GM19372 (cell line): ENCODE results near the gene FDPS.
"Not testable (repeated sequence)": the region's sequence is repeated elsewhere in the genome, so short reads cannot be mapped to it uniquely, and the experiment has no call there.

Source experiments
- ATAC-seq: cut with Tn5 transposase; IDR thresholded peaks from one replicate; pipeline ENCODE4 v1.9.1; 2021; ENCODE audit warnings: mild to moderate bottlenecking, low read depth, moderate library complexity; ENCODE audit not compliant: unreplicated experiment

The FDPS gene

GRCh38 chr1:155285063-155285462 lies 23.6 kb upstream of the FDPS start:
- ATAC-seq, result no peak

GRCh38 chr1:155285631-155286044 lies 23.0 kb upstream of the FDPS start:
- no peak for ATAC-seq

GRCh38 chr1:155286544-155286943 lies 22.1 kb upstream of the FDPS start:
- no peak for ATAC-seq

GRCh38 chr1:155287987-155288543 lies 20.6 kb upstream of the FDPS start:
- no peak for ATAC-seq

- ATAC-seq, result not testable (repeated sequence)
These were observed 17.7 kb upstream of the FDPS start for GRCh38 chr1:155291006-155291405.

GRCh38 chr1:155293086-155293749 lies 15.4 kb upstream of the FDPS start:
- no peak for ATAC-seq

- no peak for ATAC-seq
These were observed 14.0 kb upstream of the FDPS start for GRCh38 chr1:155294520-155295182.

- no peak for ATAC-seq
These were observed 13.3 kb upstream of the FDPS start for GRCh38 chr1:155295183-155295941.

GRCh38 chr1:155295942-155296267 lies 12.8 kb upstream of the FDPS start:
- ATAC-seq, result no peak

GRCh38 chr1:155296661-155297060 lies 12.0 kb upstream of the FDPS start:
- ATAC-seq, result no peak

GRCh38 chr1:155297384-155297783 lies 11.3 kb upstream of the FDPS start:
- no peak for ATAC-seq

- ATAC-seq, result no peak
These were observed 8.6 kb upstream of the FDPS start for GRCh38 chr1:155300024-155300423.

GRCh38 chr1:155300553-155301329 lies 7.9 kb upstream of the FDPS start:
- no peak for ATAC-seq

GRCh38 chr1:155301342-155301841 lies 7.3 kb upstream of the FDPS start, which contains the start of gene PKLR:
TSS of gene PKLR (minus strand) at chr1:155301438. CDS start at chr1:155301395, 43 bp downstream.
- no peak for ATAC-seq

- ATAC-seq, result no peak
These were observed 4.1 kb upstream of the FDPS start for GRCh38 chr1:155304558-155305063.

GRCh38 chr1:155305881-155306391 lies 2.7 kb upstream of the FDPS start:
- ATAC-seq, result no peak

- ATAC-seq, result no peak
These were observed 1.4 kb upstream of the FDPS start for GRCh38 chr1:155307247-155307740.

- ATAC-seq, result no peak
These were observed 856 bp downstream of the FDPS start for GRCh38 chr1:155309423-155310021.

- ATAC-seq, result no peak
These were observed 4.6 kb downstream of the FDPS start for GRCh38 chr1:155313261-155313660.
